Amniotic stem cell (primary cell): ENCODE measurements around the gene SUZ12.
"Not testable (repeated sequence)": the region's sequence is repeated elsewhere in the genome, so short reads cannot be mapped to it uniquely, and the experiment has no call there.

Source experiments
- DNase-seq: peaks from one replicate; lab custom pipeline; 2025; lab: John Stamatoyannopoulos, UW

Gene SUZ12

DNA sequence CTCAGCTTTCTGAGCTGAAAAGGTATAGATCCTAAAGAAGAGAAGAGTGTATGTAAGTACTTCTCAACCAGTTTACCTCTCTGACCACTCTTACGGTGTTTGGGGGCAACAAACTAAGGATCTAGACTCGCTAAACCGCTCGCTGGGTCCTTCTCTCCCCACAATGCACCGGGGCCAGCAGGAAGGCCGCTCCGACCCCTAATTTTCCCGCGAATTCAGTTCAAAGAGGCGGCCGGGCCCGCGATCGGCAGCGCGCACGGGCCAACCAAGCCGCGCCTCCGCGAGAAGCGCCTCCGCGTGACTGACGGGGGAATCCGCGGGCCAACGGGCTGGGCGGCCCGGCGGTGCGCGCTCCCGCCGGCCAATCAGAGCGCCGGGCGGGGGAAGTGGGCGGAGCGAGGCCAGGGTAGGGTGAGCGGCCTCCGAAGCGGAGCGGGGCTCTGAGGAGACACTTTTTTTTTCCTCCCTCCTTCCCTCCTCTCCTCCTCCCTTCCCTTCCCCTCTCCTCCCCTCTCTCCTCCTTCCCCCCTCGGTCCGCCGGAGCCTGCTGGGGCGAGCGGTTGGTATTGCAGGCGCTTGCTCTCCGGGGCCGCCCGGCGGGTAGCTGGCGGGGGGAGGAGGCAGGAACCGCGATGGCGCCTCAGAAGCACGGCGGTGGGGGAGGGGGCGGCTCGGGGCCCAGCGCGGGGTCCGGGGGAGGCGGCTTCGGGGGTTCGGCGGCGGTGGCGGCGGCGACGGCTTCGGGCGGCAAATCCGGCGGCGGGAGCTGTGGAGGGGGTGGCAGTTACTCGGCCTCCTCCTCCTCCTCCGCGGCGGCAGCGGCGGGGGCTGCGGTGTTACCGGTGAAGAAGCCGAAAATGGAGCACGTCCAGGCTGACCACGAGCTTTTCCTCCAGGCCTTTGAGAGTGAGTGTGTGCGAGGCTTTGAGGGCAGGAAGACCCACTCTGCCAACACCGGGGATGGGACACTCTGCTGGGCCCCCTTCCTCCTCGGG lies at the start of gene SUZ12:
Gene SUZ12 (plus strand): TSS at position 393 of the 995 bp plus-strand sequence. CDS start 240 bp downstream, at position 633.
- DNase-seq = peak; percentile 46

DNA sequence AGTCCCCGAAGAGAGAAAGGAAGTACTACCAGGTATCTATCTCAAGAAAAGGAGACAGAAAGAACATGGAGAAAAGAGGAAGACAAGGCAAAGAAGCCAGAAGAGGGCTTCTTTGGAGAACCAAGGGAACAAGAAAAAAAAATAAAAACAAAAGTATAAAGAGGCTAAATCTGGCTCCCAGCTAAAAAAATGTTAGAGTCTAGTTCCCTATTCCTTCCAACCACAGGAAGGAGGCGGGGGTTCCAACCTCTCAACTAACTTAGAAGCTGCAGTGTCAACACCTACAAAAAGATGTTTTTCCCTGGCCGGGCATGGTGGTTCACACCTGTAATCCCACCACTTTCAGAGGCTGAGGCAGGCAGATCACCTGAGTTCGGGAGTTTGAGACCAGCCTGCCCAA lies 48.7 kb upstream of the SUZ12 start:
- no peak for DNase-seq

DNA sequence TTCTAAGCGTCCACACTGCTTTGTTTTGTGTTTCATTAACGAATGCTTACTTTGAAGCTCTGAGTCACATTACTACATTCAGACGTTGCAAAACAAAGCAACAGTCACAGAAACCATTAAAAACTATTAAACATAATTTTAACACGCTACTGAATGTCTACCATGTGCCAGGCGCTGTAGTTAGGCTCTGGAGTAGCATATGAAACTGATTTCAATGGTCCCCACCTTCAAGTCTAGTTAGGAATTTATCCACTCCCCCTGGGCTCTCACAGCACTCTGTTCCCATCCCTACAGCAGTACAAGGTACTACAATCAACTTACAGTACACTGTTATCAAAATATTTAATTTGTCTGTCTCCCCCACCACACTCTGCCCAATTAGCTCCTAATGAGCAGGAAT lies 35.9 kb upstream of the SUZ12 start:
- no peak for DNase-seq

DNA sequence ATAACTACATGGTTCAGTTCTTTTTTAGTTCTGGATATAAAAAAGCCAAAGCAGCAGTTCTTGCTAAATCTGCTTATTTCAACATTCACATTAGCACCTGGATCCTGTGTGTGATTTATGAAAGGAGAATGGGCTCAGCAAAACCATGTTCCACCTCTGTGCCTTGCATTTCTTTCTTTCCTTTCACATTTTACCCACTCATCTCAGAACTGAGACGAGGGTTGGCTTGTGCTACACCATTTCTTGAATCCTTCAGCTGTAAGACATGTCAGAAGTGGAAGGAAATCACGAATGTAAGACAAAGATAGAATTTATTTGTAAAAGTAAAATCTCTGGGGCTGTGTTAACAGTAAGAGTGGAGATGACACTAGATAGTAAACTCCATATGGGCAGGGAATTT lies 34.1 kb upstream of the SUZ12 start:
- DNase-seq = no peak

DNA sequence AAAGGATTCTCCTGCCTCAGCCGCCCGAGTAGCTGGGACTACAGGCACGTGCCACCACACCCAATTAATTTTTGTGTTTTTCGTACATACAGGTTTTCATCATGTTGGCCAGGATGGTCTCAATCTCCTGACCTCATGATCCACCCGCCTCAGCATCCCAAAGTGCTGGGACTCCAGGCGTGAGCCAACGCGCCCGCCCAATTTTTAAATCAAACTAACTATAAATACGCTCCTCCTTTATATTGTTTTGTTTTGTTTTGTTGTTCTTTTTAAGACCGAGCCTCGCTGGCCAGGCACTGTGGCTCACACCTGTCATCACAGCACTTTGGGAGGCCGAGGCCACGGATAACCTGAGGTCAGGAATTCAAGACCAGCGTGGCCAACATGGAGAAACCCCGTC lies 33.4 kb upstream of the SUZ12 start:
- no peak for DNase-seq

DNA sequence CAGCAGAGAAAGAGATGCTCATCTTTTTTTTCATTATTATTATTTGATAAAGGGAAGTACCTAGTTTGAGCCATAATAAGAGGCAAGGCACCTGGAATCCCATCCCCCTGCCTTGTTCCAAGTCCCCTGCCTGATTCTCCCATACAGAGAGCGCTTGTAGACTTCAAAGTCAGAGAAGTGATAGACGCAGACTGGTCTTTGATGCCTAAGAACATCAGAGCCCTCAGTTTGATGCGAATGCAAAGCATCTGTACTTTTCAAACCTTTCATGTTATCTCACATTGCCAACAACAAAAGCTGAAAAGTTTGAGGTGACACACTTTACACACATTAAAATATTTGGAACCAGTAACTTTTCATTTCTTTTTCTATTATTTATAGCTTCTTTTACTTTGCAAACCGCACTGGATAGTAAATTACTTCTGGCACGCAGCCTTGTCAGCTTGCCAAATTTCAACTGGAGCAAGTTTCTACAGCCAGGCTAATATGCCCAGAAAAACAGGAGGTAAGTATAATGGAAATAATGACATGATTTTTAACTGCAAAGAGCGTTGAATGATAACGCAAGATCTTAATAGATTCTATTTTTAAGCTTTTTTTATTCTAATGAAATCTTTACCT lies 29.4 kb upstream of the SUZ12 start:
- no peak for DNase-seq

DNA sequence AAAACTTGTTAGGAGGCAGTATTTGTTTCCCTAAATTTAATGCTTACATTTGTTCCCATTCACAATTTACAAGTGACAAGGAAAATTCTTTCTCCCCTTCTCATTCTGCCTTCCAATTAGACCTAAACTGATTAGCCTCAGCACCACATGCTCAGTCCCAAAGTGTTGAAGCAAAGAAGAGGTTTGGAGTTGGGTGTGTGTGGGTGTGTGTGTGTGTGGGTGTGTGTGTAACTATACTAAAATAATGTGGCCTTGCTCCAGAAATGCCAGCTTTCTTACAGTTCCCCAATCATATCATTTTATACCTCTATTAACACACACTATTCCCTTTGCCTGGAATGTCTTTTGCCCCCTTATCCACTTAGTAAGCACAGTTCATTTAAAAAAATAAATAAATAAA lies 28.4 kb upstream of the SUZ12 start:
- no peak for DNase-seq

DNA sequence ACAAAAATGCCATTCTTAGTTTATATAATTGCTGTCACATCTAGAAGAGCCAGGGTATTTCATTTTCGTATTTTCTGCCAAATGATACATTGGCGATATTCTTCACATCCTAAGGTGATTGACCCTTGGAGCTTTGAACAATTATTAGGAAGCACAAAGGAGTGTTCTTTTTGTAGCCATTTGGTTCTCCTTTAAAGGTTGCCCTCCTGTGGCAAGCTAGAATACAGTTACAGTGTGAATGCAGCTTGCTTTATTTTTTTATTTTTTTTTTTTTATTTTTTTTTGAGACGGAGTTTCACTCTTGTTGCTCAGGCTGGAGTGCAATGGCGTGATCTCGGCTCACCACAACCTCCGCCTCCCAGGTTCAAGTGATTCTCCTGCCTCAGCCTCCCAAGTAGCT lies 24.1 kb upstream of the SUZ12 start:
- DNase-seq = not testable (repeated sequence)

DNA sequence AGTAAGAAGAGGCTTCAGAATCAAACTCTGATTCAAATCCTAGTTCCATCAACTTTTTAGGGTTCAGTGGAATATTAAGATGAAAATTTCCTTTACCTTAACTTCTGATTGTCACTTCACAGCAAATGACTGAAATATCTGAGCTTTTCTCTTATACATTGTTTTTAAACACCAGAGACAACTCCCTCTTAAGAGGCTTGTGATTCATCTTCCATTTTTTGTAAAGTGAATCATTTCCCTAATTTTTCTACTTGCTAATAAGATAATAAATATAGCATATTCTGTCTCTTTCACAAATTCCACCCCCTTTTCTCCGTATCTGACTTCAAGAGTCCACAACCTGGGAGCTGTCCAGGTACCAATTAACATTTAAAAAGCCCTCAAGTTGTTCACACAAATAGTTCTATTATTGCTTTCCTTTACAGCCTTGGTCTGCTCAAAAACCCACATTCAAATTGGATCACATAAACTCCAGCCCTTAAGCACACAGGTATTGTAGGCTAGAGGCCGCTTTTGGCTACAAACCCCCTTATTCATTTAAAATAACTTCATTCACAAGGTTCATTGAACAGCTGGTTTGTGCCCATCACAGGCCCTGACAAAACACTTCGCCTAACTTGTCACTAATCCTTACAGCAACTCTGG lies 21.2 kb upstream of the SUZ12 start:
- DNase-seq = no peak

DNA sequence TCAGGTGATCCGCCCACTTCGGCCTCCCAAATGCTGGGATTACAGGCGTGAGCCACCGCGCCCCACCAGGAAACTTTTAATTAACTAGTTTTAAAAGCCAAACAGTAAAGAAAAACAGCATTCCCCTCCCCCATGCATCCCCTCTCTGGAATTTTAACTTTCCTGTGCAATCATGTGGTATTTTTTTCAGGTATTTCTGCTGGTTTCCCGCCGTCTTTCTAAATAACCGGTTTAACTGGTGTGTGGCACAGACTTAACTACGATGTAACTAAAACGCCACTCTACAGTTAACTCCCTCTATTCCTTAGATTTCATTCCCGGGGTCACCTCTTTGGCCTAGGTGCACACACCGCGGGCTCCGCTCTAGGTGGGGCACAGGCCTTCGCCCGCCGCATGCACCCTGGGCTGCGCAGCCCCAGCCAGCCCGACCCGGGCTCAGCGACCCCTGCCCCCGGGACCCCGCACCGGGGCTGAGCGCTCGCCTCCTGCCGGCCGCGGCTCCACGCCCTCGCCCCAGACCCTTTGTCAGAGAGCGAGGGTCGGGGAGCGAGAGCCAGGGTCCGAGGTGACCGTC lies 20.2 kb upstream of the SUZ12 start:
- DNase-seq = no peak

DNA sequence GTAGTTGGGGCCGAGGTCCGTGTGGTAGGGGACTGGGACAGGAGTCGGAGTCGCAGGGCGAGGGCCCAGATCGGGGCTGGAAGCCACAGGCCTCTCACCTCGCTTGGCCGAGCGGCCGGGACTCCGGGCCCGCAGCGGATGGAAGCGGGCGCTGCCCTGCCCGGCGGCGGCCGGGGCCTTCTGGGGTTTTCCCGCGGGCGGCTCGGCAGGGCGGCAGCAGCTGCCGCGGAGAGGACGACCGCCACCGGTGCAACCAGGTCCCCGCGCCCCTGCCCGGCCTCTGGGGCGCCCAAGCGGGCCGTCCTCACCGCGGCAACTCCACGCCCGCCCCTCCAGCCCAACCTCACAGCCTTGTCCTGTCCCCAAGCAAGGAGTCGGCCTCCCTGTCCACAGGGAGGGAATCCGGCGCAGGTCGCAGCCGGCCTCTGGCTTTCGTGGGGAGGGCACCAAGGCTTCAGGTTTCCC lies 19.7 kb upstream of the SUZ12 start:
- DNase-seq = no peak

DNA sequence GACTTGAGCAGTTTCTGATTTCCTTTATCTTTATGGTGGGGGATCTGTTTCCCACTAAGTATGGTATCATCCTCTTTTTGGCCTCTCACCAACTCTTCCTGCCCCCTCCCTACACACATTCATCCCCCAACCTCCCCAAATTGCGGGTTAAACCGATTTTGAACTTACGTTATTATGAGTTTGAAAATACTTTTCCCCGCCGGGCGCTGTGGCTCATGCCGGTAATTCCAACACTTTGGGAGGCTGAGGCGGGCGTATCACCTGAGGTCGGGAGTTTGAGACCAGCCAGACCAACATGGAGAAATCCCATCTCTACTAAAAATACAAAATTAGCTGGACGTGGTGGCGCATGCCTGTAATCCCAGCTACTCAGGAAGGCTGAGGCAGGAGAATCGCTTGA lies 19.1 kb upstream of the SUZ12 start:
- DNase-seq = not testable (repeated sequence)

DNA sequence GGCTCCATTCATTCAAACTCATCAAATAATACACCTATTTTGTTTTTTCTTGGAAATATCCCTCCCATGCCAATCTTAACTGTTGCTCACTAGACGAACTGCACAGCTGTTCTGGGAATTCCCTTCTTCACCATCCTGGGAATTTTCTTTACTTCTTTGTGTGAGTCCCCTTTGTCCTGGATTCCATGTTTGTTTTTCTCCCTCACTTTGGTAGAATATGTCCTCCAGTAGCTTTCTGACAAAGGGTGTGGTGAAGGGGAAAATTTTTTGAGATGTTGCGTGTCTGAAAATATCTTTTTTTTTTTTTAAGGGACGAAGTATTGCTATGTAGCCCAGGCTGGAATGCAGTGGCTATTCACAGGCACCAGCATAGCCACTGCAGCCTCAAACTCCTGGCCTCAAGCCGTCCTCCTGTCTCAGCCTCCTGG lies 18.1 kb upstream of the SUZ12 start:
- no peak for DNase-seq

DNA sequence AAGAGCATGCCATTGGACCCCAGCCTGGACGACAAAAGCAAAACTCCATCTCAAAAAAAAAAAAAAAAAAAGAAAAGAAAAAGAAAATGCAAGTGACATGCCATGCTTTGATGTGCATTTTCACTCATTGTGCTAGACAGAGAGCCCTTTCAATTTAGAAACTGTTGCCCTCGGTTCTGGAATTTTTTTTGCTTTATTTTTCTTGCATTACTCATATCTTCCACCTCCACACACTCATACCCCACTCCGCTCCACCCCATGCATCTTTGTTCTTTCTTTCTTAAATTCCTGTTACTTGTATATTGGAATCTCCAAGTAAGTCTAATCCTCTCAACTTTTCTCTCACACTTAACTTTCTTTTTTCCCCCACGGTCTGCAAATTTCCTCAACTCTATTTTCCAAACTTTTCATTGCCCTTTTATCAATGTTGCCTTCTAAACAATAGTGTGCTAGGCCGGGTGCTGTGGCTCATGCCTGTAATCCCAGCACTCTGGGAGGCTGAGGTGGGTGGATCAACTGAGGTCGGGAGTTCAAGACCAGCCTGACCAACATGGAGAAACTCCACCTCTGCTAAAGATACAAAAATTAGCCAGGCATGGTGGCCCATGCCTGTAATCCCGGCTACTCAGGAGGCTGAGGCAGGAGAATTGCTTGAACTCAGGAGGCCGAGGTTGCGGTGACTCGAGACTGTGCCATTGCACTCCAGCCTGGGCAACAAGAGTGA lies 16.8 kb upstream of the SUZ12 start:
- peak; percentile 47 for DNase-seq

DNA sequence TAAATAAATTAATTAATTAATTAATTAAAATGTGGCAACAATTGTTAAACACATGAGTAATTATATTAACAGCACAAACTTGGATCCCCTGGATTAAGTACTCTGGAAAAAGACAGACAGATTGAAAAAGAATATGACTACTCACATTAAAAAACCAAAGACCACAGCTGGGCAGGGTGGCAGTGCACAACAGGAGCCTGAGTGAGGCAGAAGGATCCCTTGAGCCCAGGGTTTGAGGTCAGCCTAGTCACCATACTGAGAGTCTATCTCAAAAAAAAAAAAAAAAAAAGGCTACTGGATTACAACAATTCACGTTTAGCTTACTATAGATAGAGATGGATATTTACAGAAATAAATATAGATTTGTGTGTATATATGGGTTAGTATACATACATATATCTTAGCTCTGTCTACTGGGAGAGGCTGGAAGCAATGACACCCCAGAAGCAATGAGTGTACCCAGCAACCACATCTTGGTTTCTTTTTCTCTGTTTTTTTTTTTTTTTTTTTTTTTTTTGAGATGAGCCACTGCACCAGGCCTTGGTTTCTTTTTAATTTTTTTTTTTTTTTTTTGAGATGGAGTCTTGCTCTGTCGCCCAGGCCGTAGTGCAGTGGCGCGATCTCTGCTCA lies 10.6 kb upstream of the SUZ12 start:
- DNase-seq = no peak

DNA sequence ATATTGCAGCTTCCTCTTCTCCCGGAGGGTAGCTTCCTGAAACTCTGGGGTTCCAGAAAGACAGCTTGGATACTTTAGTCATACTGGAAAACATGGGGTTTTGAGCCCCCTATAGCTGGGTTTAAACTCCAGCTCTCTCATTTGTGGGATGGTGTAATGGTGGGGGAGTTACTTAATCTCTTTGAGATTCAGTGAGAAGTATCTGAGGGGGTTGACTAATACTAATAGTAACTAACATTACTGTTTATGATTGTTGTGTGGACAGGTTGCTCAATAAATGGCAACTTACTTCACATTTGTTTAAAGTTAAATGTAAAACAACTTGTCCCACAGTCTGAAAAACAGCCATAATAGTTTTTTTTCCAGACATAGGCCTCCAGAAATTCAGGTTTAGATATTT lies 5.1 kb upstream of the SUZ12 start:
- DNase-seq = no peak

DNA sequence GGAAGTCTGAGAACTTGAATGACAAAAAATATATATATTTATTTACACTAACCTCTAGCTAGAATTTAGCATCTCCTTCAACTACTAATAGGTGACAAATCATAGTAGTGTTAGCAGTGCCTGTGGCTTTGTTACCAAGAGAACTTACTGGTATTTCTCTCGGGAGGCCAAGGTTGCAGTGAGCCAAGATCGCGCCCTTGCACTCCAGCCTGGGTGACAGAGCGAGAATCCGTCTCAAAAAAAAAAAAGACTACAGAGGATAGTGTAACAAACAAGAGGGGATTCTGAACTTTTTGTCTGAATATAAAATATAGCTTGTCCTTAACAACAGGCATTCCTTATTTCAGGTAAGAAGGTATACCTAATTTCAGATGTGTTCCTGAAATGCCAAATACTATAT lies 1.3 kb upstream of the SUZ12 start:
- DNase-seq = no peak

DNA sequence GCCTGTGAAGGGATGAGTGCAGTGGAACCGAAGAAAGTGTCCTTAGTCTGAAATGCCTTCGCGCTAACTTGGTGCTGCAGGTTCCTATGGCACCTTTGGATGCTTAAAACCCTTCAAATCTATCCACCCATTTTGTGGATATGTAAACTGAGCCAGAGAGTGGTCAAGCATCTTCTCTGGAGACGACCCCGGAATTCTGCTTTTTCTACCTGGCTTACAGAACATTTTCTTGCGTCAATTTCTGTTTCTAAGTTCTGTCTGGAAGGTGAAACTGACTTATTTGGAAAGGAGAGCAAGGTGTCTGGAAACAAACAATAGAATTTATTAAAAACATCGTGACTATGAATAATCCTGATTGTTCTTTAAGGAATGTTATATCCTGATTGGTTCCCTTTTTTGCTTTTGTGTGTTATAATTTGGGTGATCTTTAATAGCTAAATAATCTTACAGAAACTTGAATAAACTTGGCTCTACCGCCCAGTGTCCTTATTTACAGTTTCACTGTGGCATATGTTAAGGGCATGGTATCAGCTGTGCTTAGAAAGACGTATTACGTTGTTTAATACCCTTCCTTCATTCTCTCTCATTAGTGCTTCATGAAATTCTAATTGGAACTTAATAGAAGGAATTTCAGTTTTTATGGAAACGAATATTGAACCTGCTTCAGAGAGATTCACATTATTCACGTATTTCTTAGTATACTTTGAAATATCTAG lies 1.3 kb downstream of the SUZ12 start:
- DNase-seq = not testable (repeated sequence)

DNA sequence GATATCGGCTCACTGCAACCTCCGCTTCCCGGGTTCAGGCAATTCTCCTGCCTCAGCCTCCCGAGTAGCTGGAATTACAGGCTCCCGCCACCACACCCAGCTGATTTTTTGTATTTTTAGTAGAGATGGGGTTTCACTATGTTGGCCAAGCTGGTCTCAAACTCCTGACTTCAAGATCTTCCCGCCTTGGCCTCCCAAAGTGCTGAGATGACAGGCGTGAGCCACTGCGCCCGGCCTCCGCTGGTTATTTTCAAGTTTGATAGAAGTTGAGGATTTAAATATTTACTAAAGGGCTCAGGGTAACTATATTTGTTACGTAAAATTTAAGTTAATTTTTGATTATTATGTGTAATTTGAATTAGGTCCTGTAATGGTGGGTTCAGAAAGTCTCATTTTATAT lies 5.1 kb downstream of the SUZ12 start:
- not testable (repeated sequence) for DNase-seq

DNA sequence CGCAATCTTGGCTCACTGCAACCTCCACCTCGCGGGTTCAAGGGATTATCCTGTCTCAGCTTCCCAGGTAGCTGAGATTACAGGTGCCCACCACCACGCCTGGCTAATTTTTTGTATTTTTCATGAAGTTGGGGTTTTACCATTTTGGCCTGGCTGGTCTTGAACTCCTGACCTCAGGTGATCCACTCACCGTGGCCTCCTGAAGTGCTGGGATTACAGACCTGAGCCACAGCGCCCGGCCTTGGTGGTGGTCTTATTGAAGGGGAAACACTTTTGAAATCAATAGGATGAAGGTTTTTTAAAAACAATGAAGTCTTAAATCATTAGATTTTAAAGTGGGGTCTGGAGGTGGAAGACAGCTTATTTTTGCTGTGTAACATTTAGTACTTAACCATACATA lies 5.6 kb downstream of the SUZ12 start:
- not testable (repeated sequence) for DNase-seq
